Stimulated activated CD8-positive, alpha-beta memory T cell treated with anti-CD3 and anti-CD28 coated beads, Interleukin-12 subunit alpha, Interleukin-12 subunit beta, amount 100 ng/mL, for 4 hours (primary cell): ENCODE data around the gene KCTD19.

Experiments used
- DNase-seq: peaks from one replicate; pipeline ENCODE4 v3.0.0-alpha.2; 2020; ENCODE audit warnings: low read depth

KCTD19 gene

GRCh38 chr16:67317853-67318252 lies 8.7 kb downstream of the KCTD19 start:
- no peak for DNase-seq

- no peak for DNase-seq
Measured at GRCh38 chr16:67312719-67313118, 13.8 kb downstream of the KCTD19 start.

- peak; percentile 25 for DNase-seq
Measured at GRCh38 chr16:67311607-67312488, 14.7 kb downstream of the KCTD19 start.

- DNase-seq = no peak
Measured at GRCh38 chr16:67310561-67310960, 16.0 kb downstream of the KCTD19 start.

DNA sequence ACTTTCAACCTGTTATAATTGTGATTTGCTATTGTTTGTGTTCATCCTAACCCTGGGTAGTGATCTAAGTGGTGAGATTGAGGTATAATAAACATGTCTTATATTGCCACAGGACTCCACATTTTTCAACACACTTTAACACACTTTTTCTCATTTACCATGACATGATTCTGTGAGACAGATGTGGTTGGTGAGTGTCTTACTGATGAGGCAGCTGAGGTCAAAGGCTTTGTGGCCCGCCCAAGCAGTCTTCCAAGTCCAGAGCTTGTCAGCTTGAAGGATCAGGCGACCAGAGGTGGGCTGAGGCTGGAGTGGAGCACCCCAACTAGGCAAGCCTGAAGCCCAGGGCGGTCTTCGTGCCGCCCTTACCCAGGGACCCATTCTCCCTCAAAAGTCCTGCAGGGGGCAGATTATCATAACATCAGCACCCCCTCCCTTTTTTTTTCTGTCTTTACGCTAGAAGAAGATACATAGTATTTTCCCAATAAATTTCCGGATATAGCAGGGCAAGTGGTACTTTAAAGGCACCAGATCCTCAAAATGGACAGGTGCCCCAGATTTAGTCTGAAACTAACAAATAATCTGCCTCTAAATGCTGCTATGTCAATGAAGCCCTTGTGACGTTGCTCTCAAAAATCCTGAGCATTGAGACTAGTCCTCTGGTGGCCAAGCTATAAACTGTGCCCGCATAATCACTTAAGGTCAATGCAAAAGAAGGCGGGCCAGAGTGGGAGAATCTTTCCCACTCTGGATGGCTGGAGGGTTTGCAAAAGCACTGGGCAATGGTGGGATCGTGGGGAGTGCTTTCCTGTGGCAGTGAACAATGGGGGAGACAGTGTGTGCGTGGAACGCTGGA lies 21.1 kb downstream of the KCTD19 start:
- no peak for DNase-seq

DNA sequence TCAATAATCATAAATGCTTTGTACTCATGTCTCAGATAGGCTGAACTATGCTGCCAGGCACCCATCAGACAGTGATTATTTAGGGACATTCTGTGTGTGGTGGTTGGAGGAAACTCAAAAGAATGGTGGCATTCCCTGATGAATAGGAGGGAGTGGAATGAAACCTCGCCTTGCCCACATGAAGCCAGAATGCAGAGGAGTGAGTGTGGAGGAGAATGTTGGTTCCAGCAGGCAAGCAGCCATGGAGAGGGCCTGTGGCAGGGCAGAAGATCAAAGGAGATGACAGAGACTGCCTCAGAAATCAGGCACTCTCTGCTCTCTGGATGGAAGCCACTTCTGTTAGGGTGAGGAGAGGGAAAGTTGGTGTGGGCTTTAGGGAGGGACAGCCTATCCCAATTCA lies 22.5 kb downstream of the KCTD19 start:
- DNase-seq = no peak

DNA sequence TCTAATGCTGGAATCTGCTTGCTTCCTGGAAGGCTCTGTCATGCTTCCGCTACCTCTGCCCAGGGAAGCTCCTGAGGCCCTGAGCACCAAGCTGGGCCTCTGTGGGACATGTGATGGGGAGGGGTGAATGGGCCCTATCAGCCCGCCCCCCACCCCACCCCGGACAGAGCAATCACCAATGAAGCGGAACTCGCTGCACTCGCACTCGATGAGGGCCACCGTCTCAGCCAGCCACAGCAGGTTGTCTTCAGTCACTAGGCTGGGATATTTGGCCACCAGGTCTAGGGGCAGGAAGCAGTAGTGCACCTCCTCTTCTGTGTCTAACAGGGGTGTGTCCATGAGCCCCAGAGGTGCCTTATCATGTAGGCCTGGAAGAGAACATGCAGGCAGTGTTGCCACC lies 23.6 kb downstream of the KCTD19 start:
- DNase-seq = no peak

DNA sequence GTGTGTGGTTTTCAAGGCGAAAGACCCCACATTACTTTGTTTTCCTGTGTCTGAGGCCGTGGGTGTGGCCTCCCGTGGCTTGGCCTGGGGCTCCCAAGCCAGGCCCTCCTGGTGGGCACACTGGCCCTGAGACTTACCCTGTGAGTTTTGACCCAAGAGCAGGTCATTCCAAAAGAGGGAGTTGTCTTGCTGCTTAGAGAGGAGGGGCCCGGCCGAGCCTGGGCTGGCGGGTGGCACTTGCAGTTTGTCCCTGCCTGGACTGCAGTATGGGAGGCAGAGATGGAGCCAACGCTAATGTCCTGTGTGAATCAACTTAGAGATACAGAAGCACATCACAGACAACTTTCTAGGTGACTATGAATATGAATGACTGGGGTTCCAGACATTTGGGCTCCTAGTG lies 24.5 kb downstream of the KCTD19 start:
- DNase-seq = no peak

GRCh38 chr16:67301080-67301782 lies 25.3 kb downstream of the KCTD19 start:
- DNase-seq = no peak

- DNase-seq = no peak
Measured at GRCh38 chr16:67299269-67299668, 27.3 kb downstream of the KCTD19 start.

- no peak for DNase-seq
Measured at GRCh38 chr16:67298277-67298676, 28.3 kb downstream of the KCTD19 start.

DNA sequence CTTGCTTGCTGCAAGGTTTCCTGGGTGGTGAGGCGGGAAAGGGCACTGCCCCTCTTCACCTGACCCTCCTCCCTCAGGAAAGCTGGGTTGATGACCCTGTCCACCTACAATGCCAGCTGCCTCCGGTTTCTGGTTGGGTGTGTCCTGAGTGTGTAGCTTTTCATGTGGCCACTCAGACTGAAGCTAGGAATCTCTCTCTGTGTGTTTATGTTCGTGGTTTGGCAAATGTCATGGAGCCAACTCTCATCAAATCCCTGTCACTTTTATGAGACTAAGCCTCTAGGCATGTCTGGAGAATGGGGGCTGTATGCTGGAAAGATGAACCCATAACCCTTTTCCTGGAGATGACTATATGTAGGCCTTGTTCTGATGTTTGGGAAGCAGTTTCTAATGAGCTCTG lies 30.1 kb downstream of the KCTD19 start:
- no peak for DNase-seq

DNA sequence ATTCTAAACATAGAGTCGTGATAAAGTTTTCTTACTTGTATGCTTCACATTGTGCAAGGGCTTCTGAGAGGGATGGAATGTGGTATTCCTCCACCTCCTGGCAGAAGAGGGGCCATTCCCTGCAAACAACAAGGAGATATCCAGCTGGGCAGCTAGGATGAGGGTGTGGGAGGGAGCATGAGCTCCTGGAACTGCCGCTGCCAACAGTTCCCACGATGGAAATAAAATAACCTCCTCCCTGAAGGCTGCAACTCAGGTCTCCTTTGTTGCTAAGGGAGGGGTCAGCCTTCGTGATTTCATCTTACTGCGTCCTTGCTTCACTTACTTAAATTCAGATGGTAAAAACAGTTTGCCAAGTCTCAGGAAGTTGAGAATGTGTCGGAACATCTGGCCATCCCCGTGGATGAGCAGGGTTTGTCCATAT lies 31.6 kb downstream of the KCTD19 start:
- DNase-seq = no peak

DNA sequence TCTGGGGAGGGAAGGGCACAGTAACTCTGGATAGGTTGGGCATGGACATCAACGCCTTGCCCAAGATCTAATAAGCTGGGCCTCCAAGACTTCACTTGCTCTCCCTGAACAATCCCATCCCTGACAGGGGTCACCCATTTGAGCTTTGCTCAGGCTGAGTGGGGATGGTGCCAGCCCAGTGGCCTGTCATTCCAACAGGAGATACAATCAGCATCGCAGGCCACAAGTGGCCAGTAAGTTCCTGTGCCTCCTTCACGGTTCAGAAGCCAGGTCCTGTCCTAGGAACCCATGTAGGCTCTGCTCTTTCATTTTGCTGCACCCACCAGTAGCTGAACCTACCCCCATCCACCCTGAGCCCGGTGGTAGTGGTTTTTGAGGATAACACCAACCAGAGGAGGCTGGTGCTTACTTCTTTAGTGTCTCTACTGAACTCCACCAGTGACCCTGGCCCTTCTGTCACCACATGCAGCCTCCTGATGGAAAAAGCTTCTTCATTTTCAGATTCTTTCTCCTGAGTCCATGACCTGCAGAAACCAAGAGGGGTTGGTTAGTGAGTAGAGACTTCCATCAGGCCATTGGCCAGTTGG lies 32.3 kb downstream of the KCTD19 start:
- DNase-seq = no peak

- DNase-seq = no peak
Measured at GRCh38 chr16:67291461-67291860, 35.1 kb downstream of the KCTD19 start.

DNA sequence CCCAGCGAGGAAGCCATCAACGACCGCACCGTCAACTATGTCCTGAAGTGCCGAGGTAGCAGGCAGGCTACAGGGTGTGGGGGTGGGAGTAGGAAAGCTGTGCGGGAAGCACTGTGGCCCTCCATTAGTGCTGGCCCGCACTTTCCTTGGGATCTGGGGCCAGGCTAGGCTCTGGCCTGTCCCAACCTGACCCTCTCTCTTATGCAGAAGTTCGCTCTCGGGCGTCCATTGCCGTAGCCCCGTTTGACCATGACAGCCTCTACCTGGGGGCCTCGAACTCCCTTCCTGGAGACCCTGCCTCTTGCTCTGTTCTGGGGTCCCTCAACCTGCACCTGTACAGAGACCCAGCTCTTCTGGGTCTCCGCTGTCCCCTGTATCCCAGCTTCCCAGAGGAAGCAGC lies 38.6 kb downstream of the KCTD19 start:
- no peak for DNase-seq

DNA sequence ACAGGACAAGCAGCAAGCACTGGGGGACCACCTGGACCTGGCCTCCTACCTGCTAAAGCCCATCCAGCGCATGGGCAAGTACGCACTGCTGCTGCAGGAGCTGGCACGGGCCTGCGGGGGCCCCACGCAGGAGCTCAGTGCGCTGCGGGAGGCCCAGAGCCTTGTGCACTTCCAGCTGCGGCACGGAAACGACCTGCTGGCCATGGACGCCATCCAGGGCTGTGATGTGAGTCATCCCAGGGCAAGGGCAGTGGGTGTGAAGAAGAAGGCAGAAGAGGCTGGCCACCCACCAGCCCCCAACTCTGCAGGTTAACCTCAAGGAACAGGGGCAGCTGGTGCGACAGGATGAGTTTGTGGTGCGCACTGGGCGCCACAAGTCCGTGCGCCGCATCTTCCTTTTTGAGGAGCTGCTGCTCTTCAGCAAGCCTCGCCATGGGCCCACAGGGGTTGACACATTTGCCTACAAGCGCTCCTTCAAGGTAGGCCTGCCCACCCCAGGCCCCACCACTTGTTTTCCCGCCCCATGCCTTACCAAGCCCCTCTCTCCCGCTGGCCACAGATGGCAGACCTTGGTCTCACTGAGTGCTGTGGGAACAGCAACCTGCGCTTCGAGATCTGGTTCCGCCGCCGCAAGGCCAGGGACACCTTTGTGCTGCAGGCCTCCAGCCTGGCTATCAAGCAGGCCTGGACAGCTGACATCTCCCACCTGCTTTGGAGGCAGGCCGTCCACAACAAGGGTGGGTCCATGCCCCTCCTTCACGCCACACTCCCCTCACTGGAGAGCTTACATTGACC lies 39.9 kb downstream of the KCTD19 start:
- no peak for DNase-seq

DNA sequence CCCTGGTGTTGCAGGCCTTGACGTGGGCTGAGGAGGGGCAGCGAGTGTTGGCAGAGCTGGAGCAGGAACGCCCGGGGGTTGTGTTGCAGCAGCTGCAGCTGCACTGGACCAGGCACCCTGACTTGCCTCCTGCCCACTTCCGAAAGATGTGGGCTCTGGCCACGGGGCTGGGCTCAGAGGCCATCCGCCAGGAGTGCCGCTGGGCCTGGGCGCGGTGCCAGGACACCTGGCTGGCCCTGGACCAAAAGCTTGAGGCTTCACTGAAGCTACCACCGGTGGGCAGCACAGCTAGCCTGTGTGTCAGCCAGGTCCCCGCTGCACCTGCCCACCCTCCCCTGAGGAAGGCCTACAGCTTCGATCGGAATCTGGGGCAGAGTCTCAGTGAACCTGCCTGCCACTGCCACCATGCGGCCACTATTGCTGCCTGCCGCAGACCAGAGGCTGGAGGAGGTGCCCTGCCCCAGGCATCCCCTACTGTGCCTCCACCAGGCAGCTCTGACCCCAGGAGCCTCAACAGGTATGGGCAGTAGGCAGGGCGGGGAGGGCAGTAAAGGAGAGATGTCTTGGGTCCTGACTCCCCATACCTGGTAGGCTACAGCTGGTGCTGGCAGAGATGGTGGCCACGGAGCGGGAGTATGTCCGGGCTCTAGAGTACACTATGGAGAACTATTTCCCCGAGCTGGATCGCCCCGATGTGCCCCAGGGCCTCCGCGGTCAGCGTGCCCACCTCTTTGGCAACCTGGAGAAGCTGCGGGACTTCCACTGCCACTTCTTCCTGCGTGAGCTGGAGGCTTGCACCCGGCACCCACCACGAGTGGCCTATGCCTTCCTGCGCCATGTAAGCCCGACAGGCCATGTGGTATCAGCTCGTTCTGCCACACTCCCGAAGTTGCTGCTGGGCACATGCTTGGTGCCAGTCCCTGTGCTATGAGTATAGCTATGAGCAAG lies 41.6 kb downstream of the KCTD19 start:
- no peak for DNase-seq

GRCh38 chr16:67283826-67284555 lies 42.5 kb downstream of the KCTD19 start:
- no peak for DNase-seq
